PC-3 (cell line): ENCODE results near the gene ZNF592. TPM values are rescaled to one million over a fixed set of nuclear protein-coding genes. Genes with fewer than 3 reads are reported as not detected.

ENCODE experiments used
- ATAC-seq: fragments of 200-7000 bp; cut with Tn5 transposase; 2 replicates; pipeline ENCODE4 v1.9.1; 2020; ENCODE audit warnings: mild to moderate bottlenecking, moderate library complexity
- BruUV-seq: library from RNA; stranded (reverse); fragments of 400-500 nt; replicated peaks from 2 replicates; lab custom pipeline; 2021; lab: Mats Ljungman, UMichigan
- CTCF ChIA-PET: fragments of 300-600 bp; sonication (Branson Sonifier 250); formaldehyde crosslinking; loops from one replicate; lab custom pipeline; 2022; ENCODE audit warnings: antibody characterized with exemption; lab: Charles Lee
- POLR2A ChIA-PET: fragments of 300-600 bp; sonication (Branson Sonifier 250); formaldehyde crosslinking; loops from one replicate; lab custom pipeline; 2022; ENCODE audit warnings: antibody characterized with exemption; ENCODE audit not compliant: unreplicated experiment; lab: Charles Lee
- DNase-seq: peaks from one replicate; pipeline ENCODE4 v3.0.0-alpha.2; 2015
- H2AFZ ChIP-seq: fragments of 300-600 bp; sonication (generic); 2 replicates; pipeline ENCODE4 v1.6.0; 2016; ENCODE audit warnings: antibody characterized with exemption, low read length
- H3F3A ChIP-seq: fragments of 300-600 bp; sonication (generic); one replicate; pipeline ENCODE4 v1.6.0; 2017; ENCODE audit warnings: antibody characterized with exemption, low read length, control low read depth, mild to moderate bottlenecking; ENCODE audit not compliant: unreplicated experiment
- H3K27ac ChIP-seq: fragments of 300-600 bp; sonication (generic); 2 replicates; pipeline ENCODE4 v1.5.1; 2016; ENCODE audit warnings: mild to moderate bottlenecking, low read length
- H3K27me3 ChIP-seq: fragments of 300-600 bp; sonication (generic); 2 replicates; pipeline ENCODE4 v1.6.1; 2016; ENCODE audit warnings: low read length, mixed read lengths
- H3K36me3 ChIP-seq: fragments of 300-600 bp; sonication (generic); 2 replicates; pipeline ENCODE4 v1.6.1; 2016; ENCODE audit warnings: low read depth, mixed run types, low read length, mixed read lengths
- H3K4me1 ChIP-seq: fragments of 300-600 bp; sonication (generic); 2 replicates; pipeline ENCODE4 v1.5.1; 2016; ENCODE audit warnings: low read length; ENCODE audit not compliant: insufficient read depth
- H3K4me2 ChIP-seq: fragments of 300-600 bp; sonication (generic); 2 replicates; pipeline ENCODE4 v1.6.0; 2016; ENCODE audit warnings: low read length
- H3K4me3 ChIP-seq: fragments of 300-600 bp; sonication (generic); 2 replicates; pipeline ENCODE4 v1.5.1; 2016; ENCODE audit warnings: mild to moderate bottlenecking, low read length, mixed read lengths
- H3K79me2 ChIP-seq: fragments of 300-600 bp; sonication (generic); 2 replicates; pipeline ENCODE4 v1.6.1; 2017; ENCODE audit warnings: low read length, mixed read lengths
- H3K9ac ChIP-seq: fragments of 300-600 bp; sonication (generic); 2 replicates; pipeline ENCODE4 v1.6.0; 2016; ENCODE audit warnings: mild to moderate bottlenecking, low read length
- H3K9me2 ChIP-seq: fragments of 300-600 bp; sonication (generic); replicated peaks from 2 replicates; pipeline ENCODE4 v1.6.1; 2016; ENCODE audit warnings: mixed run types, low read length, mixed read lengths
- H3K9me3 ChIP-seq: fragments of 300-600 bp; sonication (generic); 2 replicates; pipeline ENCODE4 v1.6.1; 2016; ENCODE audit warnings: low read length, mixed read lengths
- H4K20me1 ChIP-seq: fragments of 300-600 bp; sonication (generic); 2 replicates; pipeline ENCODE4 v1.6.1; 2016; ENCODE audit warnings: low read length, mixed read lengths
- EZH2 ChIP-seq: fragments of 300-600 bp; sonication (generic); IDR thresholded peaks from one replicate; pipeline ENCODE4 v1.6.1; 2017; ENCODE audit warnings: antibody characterized with exemption, mild to moderate bottlenecking, low read length; ENCODE audit not compliant: unreplicated experiment
- EZH2phosphoT487 ChIP-seq: fragments of 300-600 bp; sonication (generic); IDR thresholded peaks from 2 replicates; pipeline ENCODE4 v1.6.1; 2018; ENCODE audit warnings: mild to moderate bottlenecking, antibody characterized with exemption, low read length, borderline replicate concordance
- intact Hi-C: fragments of 100-400 bp; cut with micrococcal nuclease; formaldehyde crosslinking; loops from 2 replicates; pipeline ENCODE4 v1.9.0; 2023
- total RNA-seq: library from RNA; depleted of rRNA; stranded (reverse); fragments of >200 nt; gene quantifications from 2 replicates; pipeline ENCODE4 v1.2.3, GENCODE V29; 2014
- TF ChIP-seq, protein P1 (sequence below): fragments of 300-600 bp; sonication (generic); conservative IDR thresholded peaks from 2 replicates; pipeline ENCODE4 v1.5.1; 2017; ENCODE audit warnings: antibody characterized with exemption, low read depth, mild to moderate bottlenecking, low read length

ZNF592 gene
- total RNA-seq, 1 experiment from 2014 or later = 12.3 TPM

DNA sequence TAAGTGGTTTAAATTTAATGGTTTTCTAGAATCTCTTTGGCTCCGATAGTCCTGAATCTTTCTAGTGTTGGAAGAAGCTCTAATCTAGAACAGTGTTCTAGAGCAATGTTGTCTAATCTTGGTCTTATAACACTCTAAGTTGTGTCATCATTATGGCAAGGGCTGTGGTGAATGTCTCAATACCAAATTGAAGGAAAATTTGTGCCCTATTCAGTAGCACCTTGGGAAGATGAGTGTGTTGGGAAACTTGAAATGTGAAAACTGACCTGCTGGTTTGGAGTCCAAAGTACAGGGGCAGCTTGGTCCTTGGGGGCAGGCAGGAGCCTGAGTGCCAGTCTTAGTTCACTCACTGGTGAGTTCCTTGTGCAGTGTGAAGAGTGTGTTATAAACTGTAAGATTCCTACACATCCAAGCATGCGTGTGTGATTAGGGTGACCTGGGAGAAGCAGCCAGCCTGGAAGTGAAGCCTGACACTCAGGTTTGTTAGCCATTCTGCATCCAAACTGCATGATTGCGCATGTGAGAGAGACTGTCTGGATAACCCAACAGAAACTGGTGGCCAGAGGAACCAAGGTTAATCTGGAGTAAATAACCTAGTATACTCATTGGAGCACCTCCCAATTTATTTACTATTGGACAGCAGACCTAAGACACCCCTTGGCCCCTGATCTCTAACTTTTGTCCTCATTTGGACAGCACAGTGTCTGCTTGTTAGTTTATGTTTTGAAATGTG lies 14.6 kb downstream of the ZNF592 start:
- peaks cover 35% of the 10 kb centered on the region; the same call in 1 of the 2 replicates for H4K20me1 ChIP-seq
- BruUV-seq = no TSS peak

GRCh38 chr15:84764585-84764984 lies 16.2 kb downstream of the ZNF592 start:
- ChIA-PET POLR2A (no interaction called here), CTCF (no interaction called here)
- no peak overlapping the region for H3K4me2 ChIP-seq
- peaks cover 32% of the 10 kb centered on the region; the same call in 1 of the 2 replicates for H4K20me1 ChIP-seq
- no peak overlapping the region for H3K9ac ChIP-seq
- peaks cover 14% of the 10 kb centered on the region; the same call in 1 of the 2 replicates for H3K36me3 ChIP-seq
- TF ChIP-seq, protein P1, sequence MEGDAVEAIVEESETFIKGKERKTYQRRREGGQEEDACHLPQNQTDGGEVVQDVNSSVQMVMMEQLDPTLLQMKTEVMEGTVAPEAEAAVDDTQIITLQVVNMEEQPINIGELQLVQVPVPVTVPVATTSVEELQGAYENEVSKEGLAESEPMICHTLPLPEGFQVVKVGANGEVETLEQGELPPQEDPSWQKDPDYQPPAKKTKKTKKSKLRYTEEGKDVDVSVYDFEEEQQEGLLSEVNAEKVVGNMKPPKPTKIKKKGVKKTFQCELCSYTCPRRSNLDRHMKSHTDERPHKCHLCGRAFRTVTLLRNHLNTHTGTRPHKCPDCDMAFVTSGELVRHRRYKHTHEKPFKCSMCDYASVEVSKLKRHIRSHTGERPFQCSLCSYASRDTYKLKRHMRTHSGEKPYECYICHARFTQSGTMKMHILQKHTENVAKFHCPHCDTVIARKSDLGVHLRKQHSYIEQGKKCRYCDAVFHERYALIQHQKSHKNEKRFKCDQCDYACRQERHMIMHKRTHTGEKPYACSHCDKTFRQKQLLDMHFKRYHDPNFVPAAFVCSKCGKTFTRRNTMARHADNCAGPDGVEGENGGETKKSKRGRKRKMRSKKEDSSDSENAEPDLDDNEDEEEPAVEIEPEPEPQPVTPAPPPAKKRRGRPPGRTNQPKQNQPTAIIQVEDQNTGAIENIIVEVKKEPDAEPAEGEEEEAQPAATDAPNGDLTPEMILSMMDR = no peak
- no peak for TF ChIP-seq EZH2phosphoT487
- TF ChIP-seq EZH2 = no peak
- no peak overlapping the region for H2AFZ ChIP-seq
- H3K4me1 ChIP-seq = peaks cover 12% of the 10 kb centered on the region
- peaks cover 97% of the 10 kb centered on the region for H3K79me2 ChIP-seq
- no peaks in the 10 kb centered on the region for H3K27me3 ChIP-seq
- no peak overlapping the region for H3K27ac ChIP-seq
- intact Hi-C loops = no loop called here
- H3F3A ChIP-seq = no peaks in the 10 kb centered on the region
- no peak overlapping the region for H3K4me3 ChIP-seq
- H3K9me3 ChIP-seq = no peaks in the 10 kb centered on the region
- no peaks in the 10 kb centered on the region for H3K9me2 ChIP-seq
- BruUV-seq = no TSS peak
- DNase-seq (no peak), ATAC-seq (no peak)

More for the DNA sequence above, 14.6 kb downstream of the ZNF592 start:
- Histone ChIP-seq H3K9me3 (no peaks in the 10 kb centered on the region), H3K36me3 (peaks cover 8% of the 10 kb centered on the region; the same call in 1 of the 2 replicates), H3K79me2 (peaks cover 97% of the 10 kb centered on the region), H3K9ac (no peak overlapping the region), H3F3A (no peaks in the 10 kb centered on the region), H3K4me1 (peaks cover 12% of the 10 kb centered on the region), H2AFZ (no peak overlapping the region), H3K4me2 (no peak overlapping the region), H3K27me3 (no peaks in the 10 kb centered on the region), H3K9me2 (no peaks in the 10 kb centered on the region), H3K4me3 (no peak overlapping the region), H3K27ac (no peak overlapping the region)
- no peak for DNase-seq
- POLR2A ChIA-PET = no interaction called here
- intact Hi-C loops = no loop called here
- CTCF ChIA-PET = no interaction called here
- no peak for ATAC-seq
- TF ChIP-seq EZH2 = no peak
- TF ChIP-seq, protein P1 = no peak
- TF ChIP-seq EZH2phosphoT487 = no peak

GRCh38 chr15:84764989-84765388 lies 16.6 kb downstream of the ZNF592 start:
- Histone ChIP-seq H3K4me1 (peaks cover 12% of the 10 kb centered on the region), H3F3A (no peaks in the 10 kb centered on the region), H2AFZ (no peak overlapping the region), H3K9ac (no peak overlapping the region), H3K4me3 (no peak overlapping the region), H3K36me3 (peaks cover 14% of the 10 kb centered on the region; the same call in 1 of the 2 replicates), H3K79me2 (peaks cover 97% of the 10 kb centered on the region), H4K20me1 (peaks cover 30% of the 10 kb centered on the region; the same call in 1 of the 2 replicates), H3K4me2 (no peak overlapping the region), H3K9me2 (no peaks in the 10 kb centered on the region), H3K9me3 (no peaks in the 10 kb centered on the region), H3K27me3 (no peaks in the 10 kb centered on the region), H3K27ac (no peak overlapping the region)
- ATAC-seq (no peak), DNase-seq (no peak)
- intact Hi-C loops = no loop called here
- BruUV-seq = no TSS peak
- ChIA-PET CTCF (no interaction called here), POLR2A (no interaction called here)
- TF ChIP-seq, protein P1 = no peak
- TF ChIP-seq EZH2phosphoT487 (no peak), EZH2 (no peak)
